HG03066 (cell line): Measurements from ENCODE around the gene RAB43.
A peak's percentile ranks its signal among the peaks of the same experiment; 100 is the strongest.
"Not testable (repeated sequence)": the region's sequence is repeated elsewhere in the genome, so short reads cannot be mapped to it uniquely, and the experiment has no call there.

Source experiments
- ATAC-seq: cut with Tn5 transposase; IDR thresholded peaks from one replicate; pipeline ENCODE4 v1.9.1; 2021; ENCODE audit warnings: low read depth; ENCODE audit not compliant: unreplicated experiment

The RAB43 gene

DNA sequence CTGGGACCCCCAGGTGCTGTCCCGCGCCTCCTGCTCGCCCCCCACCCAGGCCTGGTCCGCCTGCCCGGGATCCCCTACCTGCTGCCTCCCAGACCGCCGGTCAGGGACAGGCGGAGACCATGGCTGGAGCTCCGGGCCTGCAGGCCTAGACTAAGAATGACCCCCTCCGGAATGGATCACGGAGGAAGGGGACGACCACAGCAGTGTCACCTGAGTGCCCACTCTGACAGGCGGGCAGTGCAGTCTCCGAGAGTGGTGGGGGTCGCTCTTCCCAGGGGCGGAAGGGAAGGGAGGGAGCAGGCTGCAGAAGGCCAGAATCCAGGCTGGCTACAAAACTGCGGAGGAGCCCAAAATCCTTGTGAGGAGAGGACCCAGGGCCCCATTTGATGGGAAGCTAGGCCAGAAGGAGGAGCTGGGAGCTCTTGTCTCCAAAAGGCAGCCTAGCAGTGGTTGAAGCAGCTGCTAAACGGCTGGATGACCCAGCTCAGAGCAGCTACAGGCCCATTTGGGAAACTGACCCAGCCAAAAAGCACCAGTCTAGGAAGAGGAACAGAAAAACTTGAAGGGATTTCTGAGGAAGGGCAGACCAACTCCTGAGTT is 908 bp upstream of the RAB43 start:
- ATAC-seq = no peak

DNA sequence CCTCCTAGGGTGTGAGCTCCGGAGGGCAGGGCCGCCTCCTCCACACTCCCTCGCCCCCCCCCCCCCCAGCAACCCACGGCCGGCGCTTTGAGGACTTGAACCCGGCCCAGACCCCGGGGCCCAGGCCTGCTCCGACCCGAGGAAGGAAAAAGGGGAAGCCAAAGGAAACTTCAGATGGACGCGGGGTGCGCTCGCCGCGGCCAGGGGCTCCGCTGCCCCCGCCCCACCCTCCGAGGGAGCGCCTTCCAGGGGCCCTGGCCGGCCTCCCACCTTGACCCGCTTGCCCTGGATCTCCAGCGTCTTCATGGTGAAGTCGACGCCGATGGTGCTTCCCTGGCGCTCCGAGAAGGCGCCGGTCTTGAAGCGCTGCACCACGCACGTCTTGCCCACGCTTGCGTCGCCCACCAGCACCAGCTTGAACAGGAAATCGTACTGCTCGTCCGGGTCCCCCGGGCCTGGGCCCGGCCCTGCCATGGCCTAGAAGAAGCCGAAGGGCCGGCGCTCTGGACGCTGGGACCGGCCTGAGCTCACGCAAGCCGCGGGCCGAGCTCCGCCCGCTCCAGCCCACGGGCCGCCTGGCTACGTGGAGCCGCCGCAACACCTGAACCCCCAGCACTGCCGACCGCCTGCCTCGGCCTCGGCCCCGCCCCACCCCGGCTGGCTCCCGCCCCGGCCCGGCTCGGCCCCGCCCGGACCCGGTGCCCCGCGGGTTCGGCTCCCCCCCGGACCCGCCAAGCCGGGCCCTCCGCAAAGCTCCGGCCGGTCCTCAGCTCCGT is 400 bp downstream of the RAB43 start:
- ATAC-seq = peak; percentile 17

DNA sequence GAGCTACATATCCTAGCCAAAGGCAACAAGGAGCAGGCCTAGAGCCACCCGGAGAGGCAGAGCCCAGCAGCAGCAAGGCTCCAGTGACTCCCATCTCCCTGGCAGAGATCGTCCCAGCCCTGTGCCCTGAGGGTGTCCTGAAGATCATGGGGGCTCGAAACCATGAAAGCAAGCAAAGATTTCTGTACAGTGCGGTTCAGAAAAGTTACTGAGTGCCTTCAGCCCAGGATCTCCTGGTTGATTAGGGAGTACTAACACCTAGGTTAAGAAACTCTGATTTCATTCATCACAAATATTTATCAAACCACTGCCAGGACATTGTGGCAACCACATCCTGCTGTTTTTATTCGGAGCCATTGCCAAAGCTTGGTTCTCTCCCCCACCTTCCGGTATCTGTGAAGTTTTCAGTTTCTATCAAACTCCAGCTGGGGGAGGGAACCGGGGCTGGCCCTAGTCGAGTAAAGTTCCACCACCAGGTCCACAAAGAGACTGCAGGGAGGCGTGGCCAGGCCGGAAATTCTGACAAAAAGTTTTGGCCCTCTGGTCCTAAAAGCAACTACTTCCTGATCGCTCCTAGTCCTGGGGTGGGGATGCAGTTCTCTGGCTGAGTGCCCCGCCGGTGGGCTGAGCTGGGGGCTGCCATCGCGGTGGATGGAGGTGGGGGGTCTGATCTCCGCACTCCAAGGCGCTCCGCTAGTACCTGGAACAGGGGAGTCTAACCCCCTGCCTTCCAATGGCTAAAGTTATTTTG is 1.2 kb downstream of the RAB43 start:
- peak; percentile 75 for ATAC-seq

DNA sequence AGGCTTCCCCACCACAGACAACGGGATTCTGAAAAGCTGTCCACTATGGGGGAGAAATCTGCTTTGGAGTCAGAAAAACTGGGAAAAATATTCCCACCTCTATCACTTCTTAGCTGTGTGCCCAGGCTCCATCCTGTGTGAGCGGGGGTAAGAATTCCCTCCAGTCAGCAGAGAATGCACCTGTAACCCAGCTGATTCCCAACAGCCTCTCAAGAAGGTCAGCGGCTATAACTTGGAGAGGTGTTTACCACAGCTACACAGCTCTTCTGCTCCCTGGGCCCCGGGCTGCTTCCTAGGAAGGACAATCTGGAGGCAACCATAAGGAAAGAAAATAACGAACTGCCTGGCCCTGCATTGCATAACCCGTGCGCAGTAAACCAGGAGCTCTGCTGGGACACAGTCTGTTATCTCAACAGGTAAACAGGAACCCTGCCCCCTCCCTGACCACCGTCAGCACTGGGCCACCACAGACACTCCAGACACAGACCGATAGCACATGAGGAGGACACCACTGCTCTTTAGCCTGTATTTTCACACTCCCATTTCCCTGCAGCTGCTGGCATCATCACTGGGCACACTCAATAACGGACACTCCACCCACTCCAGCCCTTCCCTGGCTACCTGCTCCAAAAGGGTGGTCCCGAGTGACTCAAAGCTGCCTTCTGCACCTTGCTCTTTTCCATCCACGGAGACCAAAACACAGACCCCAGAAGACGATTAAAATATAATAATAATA is 2.1 kb downstream of the RAB43 start:
- no peak for ATAC-seq

DNA sequence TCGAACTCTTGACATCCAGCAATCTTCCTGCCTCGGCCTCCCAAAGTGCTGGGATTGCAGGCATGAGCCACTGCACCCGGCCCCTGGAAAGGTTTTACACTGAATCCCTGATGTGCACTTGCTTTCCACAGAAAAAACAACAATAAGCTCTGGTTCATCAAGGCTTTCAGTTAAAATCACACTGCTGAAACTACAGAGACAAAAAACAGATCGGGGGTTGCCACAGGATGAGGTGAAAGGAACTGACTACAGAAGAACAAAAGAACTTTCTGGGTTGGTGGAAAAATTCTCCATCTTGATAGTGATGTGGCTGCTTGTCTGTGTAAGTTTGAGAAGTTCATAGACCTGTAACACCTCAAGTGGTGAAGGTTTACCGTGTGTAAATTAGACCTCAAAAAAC is 2.9 kb downstream of the RAB43 start:
- no peak for ATAC-seq

DNA sequence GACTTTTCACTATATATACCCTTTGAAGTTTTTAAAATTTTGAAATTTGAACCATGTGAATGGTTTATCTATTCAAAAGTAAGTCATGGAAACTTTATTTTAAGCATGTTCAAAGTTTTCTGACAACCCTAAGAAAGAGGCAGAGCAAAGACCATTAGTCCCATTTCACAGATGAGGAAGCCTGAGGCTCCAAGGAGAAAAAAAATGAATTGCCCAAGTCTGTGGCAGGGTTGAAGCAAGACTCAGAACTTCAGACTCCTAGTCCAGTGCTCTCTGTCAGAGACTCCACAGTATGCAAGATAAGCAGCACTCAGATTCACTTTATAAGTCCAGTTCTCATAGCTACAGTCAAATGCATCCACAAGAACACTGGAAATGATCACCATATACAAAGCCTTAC is 4.5 kb downstream of the RAB43 start:
- no peak for ATAC-seq

DNA sequence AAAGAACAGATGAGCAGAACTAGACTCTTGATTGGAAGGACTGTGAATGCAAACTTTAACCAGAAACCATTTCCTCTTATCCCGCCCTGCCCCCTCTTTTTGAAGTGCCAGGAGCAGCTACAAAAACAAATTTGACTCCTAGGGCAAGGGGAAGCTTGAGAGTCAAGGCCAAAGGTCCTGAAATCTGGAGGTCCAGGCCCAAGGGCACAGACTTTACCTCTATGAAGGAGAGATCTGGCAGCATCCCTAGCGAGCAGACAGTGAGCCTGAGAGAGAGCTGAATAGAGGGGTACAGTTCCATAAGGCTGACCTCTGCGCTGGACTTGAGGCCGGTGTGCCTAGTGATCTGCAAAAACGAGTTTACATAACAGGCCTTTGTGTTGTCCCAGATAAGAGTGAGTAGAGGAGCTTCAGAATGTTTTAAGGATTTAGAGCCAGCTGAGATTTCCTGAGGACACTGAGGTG is 5.1 kb downstream of the RAB43 start:
- no peak for ATAC-seq

DNA sequence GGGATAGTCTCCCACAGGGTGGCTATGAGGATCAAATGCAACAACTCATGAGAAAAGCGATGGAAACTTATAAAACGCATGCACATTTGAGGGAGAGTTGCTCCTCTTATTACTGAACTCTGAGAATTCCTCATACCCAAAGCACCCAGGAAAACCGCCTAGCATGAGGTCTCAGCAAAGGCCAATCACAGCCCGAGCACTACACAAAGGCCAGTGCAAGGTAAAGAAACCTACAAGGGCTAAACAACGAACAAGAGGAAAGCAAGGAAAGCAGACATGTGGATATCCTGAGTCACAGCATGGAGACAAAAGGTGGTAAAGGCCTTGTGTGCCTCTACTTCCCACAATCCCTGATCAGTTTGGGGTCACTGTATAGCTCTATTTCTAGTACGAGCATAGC is 7.1 kb downstream of the RAB43 start:
- ATAC-seq = no peak

DNA sequence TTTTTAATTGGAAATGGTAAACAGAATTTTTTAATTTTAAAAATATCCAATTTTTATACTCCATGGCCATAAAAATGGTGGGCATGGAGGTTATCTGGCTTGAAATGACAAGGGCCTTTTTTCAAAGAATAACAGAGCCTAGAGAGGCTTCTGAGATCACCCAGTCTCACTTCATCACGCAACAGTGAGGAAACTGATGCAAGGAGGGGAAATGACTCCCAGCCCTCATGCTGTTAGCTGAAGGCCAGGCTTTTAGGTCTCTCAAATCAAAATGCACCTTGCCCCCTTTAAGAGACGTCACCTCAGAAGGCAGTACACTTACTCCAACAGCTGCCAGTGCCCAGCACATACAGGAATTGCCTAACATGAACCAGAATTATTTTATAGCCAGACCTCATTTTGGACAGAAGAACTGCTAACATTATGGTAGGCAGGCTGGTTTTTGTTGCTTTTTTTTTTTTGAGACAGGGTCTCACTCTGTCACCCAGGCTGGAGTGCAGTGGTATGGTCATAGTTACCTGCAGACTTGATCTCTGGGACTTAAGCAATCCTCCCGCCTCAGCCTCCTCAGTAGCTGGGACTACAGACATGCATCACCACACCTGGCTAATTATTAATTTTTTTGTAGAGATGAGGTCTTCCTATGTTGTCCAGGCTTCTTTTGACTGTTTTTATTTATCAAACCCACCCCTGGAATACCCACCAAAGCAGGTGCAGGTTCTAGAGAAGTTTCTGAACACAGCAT is 9.1 kb downstream of the RAB43 start:
- ATAC-seq = no peak

DNA sequence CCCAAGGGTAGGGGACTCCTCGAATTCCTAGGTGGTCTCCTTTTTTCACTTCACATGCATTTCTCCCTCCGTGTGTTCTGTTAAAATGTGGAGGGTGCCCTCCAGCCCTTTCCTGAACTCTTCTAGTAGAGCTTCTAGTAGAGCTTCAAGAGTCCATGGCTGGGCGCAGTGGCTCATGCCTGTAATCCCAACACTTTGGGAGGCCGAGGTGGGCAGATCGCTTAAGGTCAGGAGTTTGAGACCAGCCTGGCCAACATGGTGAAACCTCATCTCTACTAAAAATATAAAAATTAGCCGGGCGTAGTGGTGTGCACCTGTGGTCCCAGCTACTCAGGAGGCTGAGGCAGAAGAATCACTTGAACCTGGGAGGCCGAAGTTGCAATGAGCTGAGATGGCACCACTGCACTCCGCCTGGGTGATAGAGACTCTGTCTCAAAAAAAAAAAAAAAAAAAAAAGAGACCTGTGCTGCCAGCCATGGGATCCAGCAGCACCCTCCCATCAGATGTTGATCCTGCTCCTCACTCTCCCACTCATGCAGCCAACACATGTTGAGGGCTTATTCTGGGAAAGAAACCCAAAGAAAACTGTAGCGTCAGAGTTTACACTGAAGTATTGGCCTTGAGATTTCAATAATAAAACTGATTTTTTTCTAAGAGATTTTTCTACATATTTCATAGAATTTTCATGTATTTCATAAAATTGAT is 10.4 kb downstream of the RAB43 start:
- ATAC-seq = not testable (repeated sequence)

DNA sequence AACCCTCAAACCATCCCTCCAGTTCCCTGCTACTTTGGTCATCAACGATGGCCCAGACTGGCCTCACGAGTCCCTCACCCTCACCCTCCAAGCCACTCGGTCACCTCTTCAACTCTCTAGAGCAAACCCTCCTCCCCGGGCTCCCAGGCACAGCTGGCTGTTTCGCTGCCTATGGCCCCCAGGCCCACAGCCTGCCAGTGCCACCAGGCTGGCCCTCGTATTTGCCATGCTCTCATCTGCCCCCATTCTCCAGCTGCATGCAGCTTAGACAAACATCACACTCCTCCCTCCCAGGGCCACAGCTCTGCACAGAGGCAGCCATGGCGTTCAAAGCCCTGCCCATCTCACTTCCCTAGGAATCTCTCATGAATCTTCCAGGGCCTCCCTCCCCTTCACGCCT is 13.8 kb downstream of the RAB43 start:
- no peak for ATAC-seq

DNA sequence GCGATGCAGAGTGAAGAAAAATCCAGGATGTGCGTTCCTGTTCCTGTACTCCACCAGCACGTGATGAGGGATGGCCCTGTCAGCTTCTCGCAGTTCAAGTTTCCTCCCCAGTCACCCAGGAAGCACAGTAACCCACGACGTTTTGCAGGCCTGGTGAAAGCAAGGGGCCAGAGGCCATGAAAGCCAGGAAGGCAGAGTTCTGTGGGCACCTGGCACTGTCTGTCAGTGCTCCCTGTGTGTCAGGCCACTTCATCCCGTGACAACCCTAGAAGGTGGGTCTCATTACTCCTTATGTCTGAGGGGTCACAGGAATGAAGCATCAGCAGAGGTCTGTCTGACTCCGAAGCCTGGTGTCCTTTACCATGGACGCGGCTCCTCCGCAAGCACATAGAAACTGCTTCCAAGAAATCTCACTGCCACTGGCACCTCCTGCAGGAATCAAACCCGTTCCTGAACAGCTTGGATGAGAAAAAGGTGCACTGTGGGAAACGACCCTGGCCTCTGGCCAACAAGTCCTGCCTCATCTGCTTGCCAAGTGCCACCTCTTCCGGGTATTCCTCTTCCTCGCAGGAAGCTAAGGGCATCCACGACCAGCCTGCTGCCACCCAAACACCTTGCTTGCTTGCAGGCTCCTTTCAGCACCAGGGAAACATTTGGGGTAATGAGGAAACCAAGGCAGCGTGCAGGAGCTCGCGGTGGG is 14.6 kb downstream of the RAB43 start:
- ATAC-seq = no peak

DNA sequence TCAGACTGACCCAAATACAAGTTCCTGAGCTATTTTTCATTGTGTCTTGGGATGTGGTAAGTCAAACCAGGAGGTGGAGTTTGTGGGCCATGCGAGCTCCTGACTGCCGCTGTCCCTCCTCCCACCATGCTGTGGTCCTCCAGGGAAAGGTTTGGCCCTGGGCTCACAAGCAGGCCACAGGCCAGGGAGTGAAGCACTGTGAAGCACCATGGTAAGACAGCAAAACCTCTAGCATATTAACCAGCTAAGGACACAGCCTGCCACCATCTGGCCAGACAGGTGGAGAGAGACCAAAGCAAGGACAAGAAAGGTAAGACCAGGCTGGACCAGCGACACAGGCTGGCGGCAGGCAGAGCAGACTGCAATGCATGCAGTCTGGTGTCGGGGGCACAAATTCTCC is 15.3 kb downstream of the RAB43 start:
- ATAC-seq = no peak

DNA sequence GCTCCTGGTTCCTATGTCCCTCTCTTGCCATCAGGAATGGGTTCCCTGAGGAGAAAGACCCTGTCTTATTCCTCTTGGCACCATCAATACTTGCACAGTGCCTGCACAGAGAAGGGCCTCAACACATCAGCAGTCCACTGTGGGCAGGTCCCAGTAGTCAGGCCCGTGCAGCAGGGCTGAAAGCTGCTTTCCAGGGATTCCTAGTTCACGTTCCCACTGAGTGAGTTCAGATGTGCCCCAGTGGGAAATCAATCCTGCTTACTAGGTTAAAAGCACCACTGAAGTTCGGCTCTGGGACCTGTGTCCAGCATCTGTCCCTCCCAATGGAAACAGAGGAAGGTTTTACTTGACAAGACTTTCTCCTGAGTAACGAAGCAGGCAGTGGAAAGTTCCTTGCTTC is 15.7 kb downstream of the RAB43 start:
- ATAC-seq = no peak

DNA sequence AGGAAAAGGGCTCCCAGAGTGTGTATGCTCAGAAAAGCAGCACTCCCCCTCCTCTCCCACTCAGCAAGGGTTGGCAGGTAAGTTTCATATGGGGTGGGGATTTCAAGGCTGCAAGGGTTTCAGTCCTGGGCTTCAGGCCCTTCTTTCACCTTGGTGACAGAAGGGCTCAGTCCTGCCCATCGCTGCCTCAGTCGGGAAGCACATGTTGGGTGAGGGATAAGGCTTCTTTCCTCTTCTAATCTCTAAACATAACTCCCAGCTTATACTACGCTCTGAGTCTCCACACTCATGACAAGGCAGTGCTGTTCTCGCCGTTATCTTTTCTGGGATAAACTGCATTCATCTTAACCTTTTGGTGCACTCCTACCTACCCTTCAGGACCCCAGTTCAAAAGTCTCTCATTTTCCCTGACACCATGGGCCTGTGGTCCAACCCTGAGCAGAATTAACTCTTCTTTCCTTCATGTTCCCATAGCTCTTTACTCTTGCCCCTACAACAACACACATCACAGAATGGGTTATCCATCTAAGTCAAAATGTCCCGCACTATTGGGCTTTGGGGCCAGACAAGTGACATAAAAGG is 17.0 kb downstream of the RAB43 start:
- ATAC-seq = no peak

DNA sequence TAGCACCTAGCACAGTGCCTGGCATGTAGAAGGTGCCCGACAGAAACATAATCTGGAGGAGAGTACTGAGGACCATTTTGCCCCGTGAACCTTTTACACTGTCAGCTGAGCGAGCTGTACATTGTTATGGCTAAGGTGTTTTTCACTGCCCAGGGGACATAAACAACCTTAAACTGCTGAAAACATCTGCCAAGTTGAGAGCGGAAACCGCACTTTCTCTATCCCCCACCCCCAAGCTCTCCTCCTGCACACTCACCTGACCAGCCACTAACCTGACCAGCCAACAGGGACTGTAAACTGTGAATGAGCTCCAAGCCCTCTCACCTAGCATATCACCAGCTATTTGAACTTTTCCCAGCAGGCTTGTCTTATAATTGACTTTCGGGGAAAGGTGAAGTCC is 17.6 kb downstream of the RAB43 start:
- ATAC-seq = no peak

DNA sequence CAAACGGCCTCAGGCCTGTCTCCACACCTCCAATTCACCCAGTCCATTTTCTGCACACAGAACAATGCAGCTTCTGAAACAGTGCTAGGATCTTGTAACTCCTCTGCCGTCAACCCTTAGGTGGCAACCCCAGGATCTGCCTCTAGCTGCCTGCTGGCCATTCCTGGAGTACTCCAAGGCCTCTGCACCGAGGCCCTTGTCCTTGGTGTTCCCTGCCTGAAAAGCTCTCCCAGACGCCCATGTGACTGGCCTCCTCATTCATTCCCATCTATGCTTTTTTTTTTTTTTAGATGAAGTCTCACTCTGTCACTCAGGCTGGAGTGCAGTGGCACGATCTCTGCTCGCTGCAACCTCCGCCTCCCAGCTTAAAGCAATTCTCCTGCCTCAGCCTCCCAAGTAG is 18.3 kb downstream of the RAB43 start:
- ATAC-seq = no peak

DNA sequence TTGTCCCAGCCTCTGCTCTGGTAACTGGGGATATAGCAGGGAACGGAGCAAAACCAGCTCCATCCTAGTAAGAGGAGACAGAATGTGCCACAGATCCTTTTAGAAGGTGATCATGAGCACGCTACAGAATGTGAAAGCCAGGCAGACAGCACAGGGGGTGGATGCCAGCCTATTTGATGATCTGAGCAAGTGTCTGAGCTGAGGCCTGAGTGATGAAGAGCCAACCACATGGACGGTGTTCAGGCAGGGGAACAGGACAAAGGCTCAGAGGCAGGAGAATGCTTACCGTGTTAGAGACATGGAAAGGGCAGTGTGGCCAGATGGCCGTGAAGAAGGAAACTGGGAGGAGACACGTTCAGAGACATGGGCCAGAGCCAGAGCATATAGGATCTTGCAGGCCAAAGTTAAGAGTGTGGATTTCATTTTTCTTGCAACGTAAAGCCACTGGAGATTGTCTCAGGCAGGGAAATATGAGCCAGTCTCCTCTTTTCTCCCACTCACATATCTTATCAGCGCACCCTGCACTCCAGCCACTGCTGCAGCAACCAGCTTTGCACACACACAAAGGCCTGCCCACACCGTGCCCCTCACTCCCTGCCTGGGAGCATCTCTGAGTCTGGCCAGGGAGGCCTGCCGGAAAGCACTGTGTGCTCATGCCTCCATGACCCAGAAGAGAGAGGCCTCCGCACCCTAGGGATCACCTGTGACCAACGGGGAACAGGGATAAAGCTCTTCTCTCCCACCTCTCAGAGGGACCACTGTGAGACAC is 20.1 kb downstream of the RAB43 start:
- no peak for ATAC-seq
